Measurements from ENCODE around the gene PRKCE. TPM values are rescaled to one million over a fixed set of nuclear protein-coding genes. Genes with fewer than 3 reads are reported as not detected.

The PRKCE gene
- total RNA-seq, 1 donor from 2014 or later: 4.6 TPM

DNA sequence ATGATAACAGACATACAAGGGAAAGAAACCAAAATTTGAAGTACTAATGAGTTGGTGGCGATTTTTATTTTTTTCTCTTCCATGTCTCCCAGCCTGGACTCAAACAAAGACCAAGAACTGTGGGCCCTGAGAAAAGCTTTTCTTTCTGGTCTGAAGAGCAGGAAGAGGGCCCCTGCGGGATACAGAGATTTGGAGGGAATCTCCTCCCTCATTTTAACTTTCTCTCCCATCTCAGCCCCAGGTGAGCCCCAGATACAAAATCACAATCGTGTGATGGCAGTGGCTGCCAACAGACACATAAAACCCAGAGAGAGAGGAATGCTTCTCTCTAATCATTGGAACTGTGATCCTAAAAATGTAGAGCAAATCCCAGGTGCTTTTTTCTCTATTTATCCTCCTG, 19.5 kb upstream of the PRKCE start:
- TF ChIP-seq, protein P1, sequence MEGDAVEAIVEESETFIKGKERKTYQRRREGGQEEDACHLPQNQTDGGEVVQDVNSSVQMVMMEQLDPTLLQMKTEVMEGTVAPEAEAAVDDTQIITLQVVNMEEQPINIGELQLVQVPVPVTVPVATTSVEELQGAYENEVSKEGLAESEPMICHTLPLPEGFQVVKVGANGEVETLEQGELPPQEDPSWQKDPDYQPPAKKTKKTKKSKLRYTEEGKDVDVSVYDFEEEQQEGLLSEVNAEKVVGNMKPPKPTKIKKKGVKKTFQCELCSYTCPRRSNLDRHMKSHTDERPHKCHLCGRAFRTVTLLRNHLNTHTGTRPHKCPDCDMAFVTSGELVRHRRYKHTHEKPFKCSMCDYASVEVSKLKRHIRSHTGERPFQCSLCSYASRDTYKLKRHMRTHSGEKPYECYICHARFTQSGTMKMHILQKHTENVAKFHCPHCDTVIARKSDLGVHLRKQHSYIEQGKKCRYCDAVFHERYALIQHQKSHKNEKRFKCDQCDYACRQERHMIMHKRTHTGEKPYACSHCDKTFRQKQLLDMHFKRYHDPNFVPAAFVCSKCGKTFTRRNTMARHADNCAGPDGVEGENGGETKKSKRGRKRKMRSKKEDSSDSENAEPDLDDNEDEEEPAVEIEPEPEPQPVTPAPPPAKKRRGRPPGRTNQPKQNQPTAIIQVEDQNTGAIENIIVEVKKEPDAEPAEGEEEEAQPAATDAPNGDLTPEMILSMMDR (IDR thresholded peaks at IDR 0.05): no peak
- DNase-seq (ENCODE audit: low spot score in 2 of 2): no peak
- intact Hi-C loops (cut with DNase I): no loop called here
- Histone ChIP-seq H3K27me3 (no peaks in the 10 kb centered on the region), H3K27ac (no peak overlapping the region), H3K4me1 (no peaks in the 10 kb centered on the region), H3K9me3 (no peaks in the 10 kb centered on the region), H3K4me3 (no peak overlapping the region), H3K36me3 (no peaks in the 10 kb centered on the region)

DNA sequence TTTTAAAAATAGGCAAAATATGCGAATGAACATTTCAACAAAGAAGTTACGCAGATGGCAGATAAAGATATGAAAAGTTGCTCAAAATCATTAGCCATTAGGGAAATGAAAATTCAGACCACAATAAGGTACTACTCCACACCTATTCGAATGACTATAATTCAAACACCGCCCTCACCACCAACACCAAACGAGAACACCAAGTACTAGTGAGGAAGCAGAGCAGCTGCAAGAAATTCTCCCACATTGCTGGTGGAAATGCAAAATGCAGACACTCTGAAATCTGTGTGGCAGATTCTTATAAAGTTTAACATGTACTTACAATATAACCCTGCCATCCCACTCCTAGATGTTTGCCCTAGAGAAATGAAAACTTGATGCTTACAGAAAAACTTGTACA, 17.3 kb upstream of the PRKCE start:
- H3K4me3 ChIP-seq: no peak overlapping the region
- no peak overlapping the region for H3K27ac ChIP-seq
- no peak for DNase-seq (ENCODE audit: low spot score in 2 of 2)
- H3K9me3 ChIP-seq: no peaks in the 10 kb centered on the region
- TF ChIP-seq, protein P1 (IDR thresholded peaks at IDR 0.05): no peak
- no peaks in the 10 kb centered on the region for H3K27me3 ChIP-seq
- intact Hi-C loops (cut with DNase I): no loop called here
- no peaks in the 10 kb centered on the region for H3K36me3 ChIP-seq
- H3K4me1 ChIP-seq: no peaks in the 10 kb centered on the region

DNA sequence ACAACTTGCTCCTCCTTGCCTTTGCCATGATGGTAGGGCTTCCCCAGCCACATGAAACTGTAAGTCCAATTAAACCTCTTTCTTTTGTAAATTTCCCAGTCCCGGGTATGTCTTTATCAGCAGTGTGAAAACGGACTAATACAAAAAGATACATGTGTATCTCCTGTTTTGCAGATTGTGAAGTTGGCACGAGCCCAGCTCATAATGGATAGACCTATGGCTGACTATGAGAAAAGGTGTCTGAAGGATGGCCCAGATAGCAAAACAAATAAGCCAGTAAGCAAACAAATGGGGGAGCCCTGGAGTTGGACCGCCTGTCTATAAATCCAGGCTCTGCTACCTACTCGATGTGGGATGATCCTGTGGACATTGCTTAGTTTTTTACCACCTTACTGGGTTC, 15.5 kb upstream of the PRKCE start:
- intact Hi-C loops (cut with DNase I): no loop called here
- Histone ChIP-seq H3K4me1 (no peaks in the 10 kb centered on the region), H3K4me3 (no peak overlapping the region), H3K36me3 (no peaks in the 10 kb centered on the region), H3K27ac (no peak overlapping the region), H3K9me3 (no peaks in the 10 kb centered on the region), H3K27me3 (no peaks in the 10 kb centered on the region)
- TF ChIP-seq, protein P1 (IDR thresholded peaks at IDR 0.05): no peak
- no peak for DNase-seq (ENCODE audit: low spot score in 2 of 2)

DNA sequence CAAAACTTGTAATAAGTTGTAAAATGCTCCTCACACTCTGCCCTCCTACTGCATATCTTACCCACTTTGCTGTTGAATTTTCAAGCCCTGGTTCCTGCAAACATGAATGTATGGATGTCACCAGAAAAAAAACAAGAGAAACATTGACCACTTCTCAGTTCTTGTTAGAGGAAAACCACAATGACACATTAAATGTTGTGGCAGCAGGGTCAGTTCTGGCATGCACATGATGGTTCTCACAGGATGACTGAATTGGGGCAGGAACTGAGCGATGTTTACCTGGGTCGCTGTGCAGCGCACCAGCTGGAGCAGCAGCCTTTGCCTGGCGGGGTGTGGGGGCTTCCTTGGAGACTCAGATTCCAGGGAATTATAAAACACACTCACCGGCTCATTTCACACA, 14.0 kb upstream of the PRKCE start:
- no peak for DNase-seq (ENCODE audit: low spot score in 2 of 2)
- no peak overlapping the region for H3K27ac ChIP-seq
- no peak overlapping the region for H3K4me3 ChIP-seq
- intact Hi-C loops (cut with DNase I): no loop called here
- TF ChIP-seq, protein P1 (IDR thresholded peaks at IDR 0.05): no peak
- no peaks in the 10 kb centered on the region for H3K4me1 ChIP-seq
- no peaks in the 10 kb centered on the region for H3K36me3 ChIP-seq
- no peaks in the 10 kb centered on the region for H3K9me3 ChIP-seq
- H3K27me3 ChIP-seq: no peaks in the 10 kb centered on the region

DNA sequence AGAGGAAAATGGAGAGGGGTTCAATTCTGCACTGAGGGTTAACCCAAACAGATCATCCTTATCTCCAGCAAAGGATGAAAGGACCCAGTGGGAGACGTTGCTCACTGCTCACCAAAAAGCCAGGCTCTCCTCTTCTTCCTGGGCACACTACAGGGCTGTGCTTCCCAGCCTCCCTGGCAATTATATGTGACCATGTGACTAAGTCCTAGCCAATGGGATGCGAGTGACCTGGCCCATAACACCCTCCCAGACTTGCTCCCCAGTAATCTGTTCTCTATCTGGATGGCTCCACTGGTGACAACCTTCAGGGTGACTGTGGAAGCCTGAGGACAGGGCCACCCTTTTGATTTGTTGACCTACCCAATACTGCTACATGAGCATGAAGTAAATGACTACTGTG, 10.9 kb upstream of the PRKCE start:
- Histone ChIP-seq H3K4me3 (no peak overlapping the region), H3K27ac (no peak overlapping the region), H3K27me3 (no peaks in the 10 kb centered on the region), H3K36me3 (no peaks in the 10 kb centered on the region), H3K9me3 (no peaks in the 10 kb centered on the region), H3K4me1 (peaks cover 0 to 3% of the 10 kb centered on the region in 2 donors)
- intact Hi-C loops (cut with DNase I): loop anchor here (10.0 kb wide), 1 partner anchor 654 kb away; the partner anchor contains the start of gene EPAS1
- no peak for DNase-seq (ENCODE audit: low spot score in 2 of 2)
- TF ChIP-seq, protein P1 (IDR thresholded peaks at IDR 0.05): no peak

DNA sequence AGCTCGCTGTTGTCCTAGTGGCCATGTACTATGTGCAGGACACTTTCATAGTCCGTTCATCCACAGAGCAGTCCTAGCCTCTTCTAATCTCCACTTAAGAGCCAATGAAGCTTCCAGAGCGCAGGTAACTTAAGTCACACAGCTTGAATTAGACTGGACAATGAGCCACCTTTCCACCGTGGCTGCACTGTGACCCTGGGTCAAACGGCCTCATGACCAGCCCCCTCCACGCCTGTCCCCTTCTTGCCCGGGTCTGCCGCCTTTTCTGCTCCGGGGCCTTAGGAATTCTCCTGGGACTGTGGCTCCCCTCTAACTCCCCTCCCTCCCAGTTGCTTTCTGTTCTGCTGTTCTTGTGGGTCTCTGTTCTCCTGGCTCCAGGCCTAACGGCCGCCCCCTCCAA, 8.4 kb upstream of the PRKCE start:
- no peaks in the 10 kb centered on the region for H3K27me3 ChIP-seq
- TF ChIP-seq, protein P1 (IDR thresholded peaks at IDR 0.05): no peak
- intact Hi-C loops (cut with DNase I): loop anchor here (1.0 to 10.0 kb wide), 3 partner anchors 135 to 652 kb away; partner anchors contain the start of gene EPAS1
- H3K36me3 ChIP-seq: no peaks in the 10 kb centered on the region
- peaks cover 0 to 3% of the 10 kb centered on the region in 2 donors for H3K4me1 ChIP-seq
- peak overlapping the region; percentile 57 to 63 for H3K4me3 ChIP-seq
- no peaks in the 10 kb centered on the region for H3K9me3 ChIP-seq
- no peak for DNase-seq (ENCODE audit: low spot score in 2 of 2)
- no peak overlapping the region for H3K27ac ChIP-seq

All from ascending aorta (tissue), 2 donors.